HEK293 (cell line): ENCODE results near the gene SLC4A1.
A peak's percentile ranks its signal among the peaks of the same experiment; 100 is the strongest.

Experiments
- CTCF ChIA-PET: fragments of 350-600 bp; formaldehyde crosslinking; extraction: SDS; loops from one replicate; lab custom pipeline; 2021; ENCODE audit warnings: antibody characterized with exemption; lab: Yijun Ruan, JAX
- POLR2A ChIA-PET: fragments of 300-600 bp; formaldehyde crosslinking; extraction: SDS; loops from one replicate; lab custom pipeline; 2020; ENCODE audit warnings: antibody characterized with exemption, inconsistent platforms; lab: Yijun Ruan, JAX
- H3K27ac ChIP-seq: fragments of 200-500 bp; sonication (Bioruptor generic); 2 replicates; pipeline ENCODE4 v1.5.1; 2014; ENCODE audit warnings: low read depth, low read length, control low read depth, inconsistent platforms; ENCODE audit errors: extremely low read depth
- H3K36me3 ChIP-seq, 2 experiments: fragments of 200-500 bp in 1 of 2; sonication (Bioruptor generic) in 1 of 2; 1 replicate in 1 of 2; 2 replicates in 1 of 2; pipeline ENCODE4 v1.5.1; 2014 to 2017; ENCODE audit warnings: inconsistent platforms in 2 of 2, low read length in 2 of 2; ENCODE audit not compliant: control insufficient read depth in 2 of 2, insufficient read depth in 1 of 2
- H3K4me1 ChIP-seq: fragments of 200-500 bp; sonication (Bioruptor generic); 2 replicates; pipeline ENCODE4 v1.5.1; 2014; ENCODE audit warnings: mild to moderate bottlenecking, low read length, inconsistent platforms; ENCODE audit not compliant: control insufficient read depth, insufficient read depth
- H3K4me3 ChIP-seq: 2 replicates; pipeline ENCODE4 v1.5.1; 2011; ENCODE audit warnings: low read depth, mild to moderate bottlenecking, control low read depth, low read length, moderate library complexity
- H3K9me3 ChIP-seq: fragments of 200-500 bp; sonication (Bioruptor generic); 2 replicates; pipeline ENCODE4 v1.5.1; 2014; ENCODE audit warnings: low read depth, low read length, inconsistent platforms; ENCODE audit not compliant: control insufficient read depth, insufficient read depth
- GFI1B ChIP-seq: fragments of 450-650 bp; formaldehyde crosslinking; IDR thresholded peaks from 2 replicates; pipeline ENCODE4 v1.5.1; 2016; ENCODE audit warnings: missing biosample characterization, missing genetic modification characterization
- GLIS2 ChIP-seq: fragments of 450-650 bp; formaldehyde crosslinking; IDR thresholded peaks from 2 replicates; pipeline ENCODE4 v1.5.1; 2016; ENCODE audit warnings: missing biosample characterization, missing genetic modification characterization
- ZNF266 ChIP-seq: fragments of 450-650 bp; formaldehyde crosslinking; IDR thresholded peaks from 2 replicates; pipeline ENCODE4 v1.5.1; 2016; ENCODE audit warnings: missing biosample characterization, missing genetic modification characterization, low read depth
- ZNF341 ChIP-seq: fragments of 450-650 bp; formaldehyde crosslinking; IDR thresholded peaks from 2 replicates; pipeline ENCODE4; 2016; ENCODE audit warnings: low read depth, missing biosample characterization, missing genetic modification characterization
- ZNF391 ChIP-seq: fragments of 450-650 bp; formaldehyde crosslinking; IDR thresholded peaks from 2 replicates; pipeline ENCODE4 v1.5.1; 2016; ENCODE audit warnings: low read depth, missing biosample characterization, missing genetic modification characterization, borderline replicate concordance
- ZNF394 ChIP-seq: fragments of 450-650 bp; formaldehyde crosslinking; IDR thresholded peaks from 2 replicates; pipeline ENCODE4 v1.5.1; 2016; ENCODE audit warnings: missing biosample characterization, missing genetic modification characterization, mild to moderate bottlenecking, moderate library complexity, borderline replicate concordance
- ZNF596 ChIP-seq: fragments of 450-650 bp; IDR thresholded peaks from 2 replicates; pipeline ENCODE4 v1.5.0; 2018; ENCODE audit warnings: missing biosample characterization, mild to moderate bottlenecking, missing genetic modification characterization, moderate library complexity
- TF ChIP-seq, protein P1 (sequence below): IDR thresholded peaks from 2 replicates; pipeline ENCODE4 v1.6.1; 2011; ENCODE audit warnings: mild to moderate bottlenecking, low read depth, low read length, borderline replicate concordance
- TF ChIP-seq, protein P2 (sequence below): fragments of 450-650 bp; formaldehyde crosslinking; IDR thresholded peaks from 2 replicates; pipeline ENCODE4 v1.5.1; 2016; ENCODE audit warnings: missing biosample characterization, missing genetic modification characterization
- TF ChIP-seq, protein P3 (sequence below): fragments of 450-650 bp; IDR thresholded peaks from 2 replicates; pipeline ENCODE4 v1.5.1; 2018; ENCODE audit warnings: missing biosample characterization, missing genetic modification characterization
- TF ChIP-seq, protein P4 (sequence below): fragments of 450-650 bp; formaldehyde crosslinking; IDR thresholded peaks from 2 replicates; pipeline ENCODE4 v1.5.1; 2016; ENCODE audit warnings: missing biosample characterization, missing genetic modification characterization
- TF ChIP-seq, protein P5 (sequence below): fragments of 450-650 bp; formaldehyde crosslinking; IDR thresholded peaks from 2 replicates; pipeline ENCODE4 v1.5.1; 2016; ENCODE audit warnings: missing biosample characterization, missing genetic modification characterization

SLC4A1 gene

DNA sequence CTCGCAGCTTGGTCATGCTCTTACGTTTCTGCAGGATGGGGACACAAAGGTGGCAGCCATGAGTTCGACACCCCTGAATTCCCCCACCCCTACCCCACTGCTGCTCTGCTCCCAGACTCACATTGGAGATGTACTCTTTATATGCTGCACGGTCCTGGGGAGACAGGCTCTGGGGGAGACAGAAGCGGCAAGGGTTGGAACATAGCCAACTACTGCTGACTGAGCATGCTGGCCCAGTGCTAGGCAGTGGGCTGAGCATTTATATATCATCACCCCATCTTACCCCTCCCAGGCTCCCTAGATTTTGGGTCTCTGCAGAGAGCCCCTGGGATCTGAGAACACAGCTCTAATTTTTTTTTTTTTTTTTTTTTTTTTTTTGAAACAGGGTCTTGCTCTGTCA lies 60.2 kb downstream of the SLC4A1 start:
- ChIA-PET CTCF (interaction anchor here (0.5 to 4.1 kb wide), 4 partner anchors 10 to 160 kb away, joined by 3 to 33 read pairs (median 13); partner anchors contain the start of gene UBTF), POLR2A (interaction anchor here (1.1 to 1.9 kb wide), 3 partner anchors 11 to 121 kb away, joined by 4 to 7 read pairs (median 4); no protein-coding TSS in a partner anchor)
- Histone ChIP-seq H3K27ac (no peak overlapping the region), H3K4me3 (no peak overlapping the region), H3K36me3 (peaks cover 26 to 60% of the 10 kb centered on the region in 2 experiments), H3K4me1 (no peaks in the 10 kb centered on the region), H3K9me3 (no peaks in the 10 kb centered on the region)
- TF ChIP-seq GFI1B (no peak), ZNF596 (tag by site-specific recombination) (no peak), ZNF394 (tag by site-specific recombination) (no peak)
- TF ChIP-seq, protein P1, sequence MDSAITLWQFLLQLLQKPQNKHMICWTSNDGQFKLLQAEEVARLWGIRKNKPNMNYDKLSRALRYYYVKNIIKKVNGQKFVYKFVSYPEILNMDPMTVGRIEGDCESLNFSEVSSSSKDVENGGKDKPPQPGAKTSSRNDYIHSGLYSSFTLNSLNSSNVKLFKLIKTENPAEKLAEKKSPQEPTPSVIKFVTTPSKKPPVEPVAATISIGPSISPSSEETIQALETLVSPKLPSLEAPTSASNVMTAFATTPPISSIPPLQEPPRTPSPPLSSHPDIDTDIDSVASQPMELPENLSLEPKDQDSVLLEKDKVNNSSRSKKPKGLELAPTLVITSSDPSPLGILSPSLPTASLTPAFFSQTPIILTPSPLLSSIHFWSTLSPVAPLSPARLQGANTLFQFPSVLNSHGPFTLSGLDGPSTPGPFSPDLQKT: no peak
- TF ChIP-seq, protein P2, sequence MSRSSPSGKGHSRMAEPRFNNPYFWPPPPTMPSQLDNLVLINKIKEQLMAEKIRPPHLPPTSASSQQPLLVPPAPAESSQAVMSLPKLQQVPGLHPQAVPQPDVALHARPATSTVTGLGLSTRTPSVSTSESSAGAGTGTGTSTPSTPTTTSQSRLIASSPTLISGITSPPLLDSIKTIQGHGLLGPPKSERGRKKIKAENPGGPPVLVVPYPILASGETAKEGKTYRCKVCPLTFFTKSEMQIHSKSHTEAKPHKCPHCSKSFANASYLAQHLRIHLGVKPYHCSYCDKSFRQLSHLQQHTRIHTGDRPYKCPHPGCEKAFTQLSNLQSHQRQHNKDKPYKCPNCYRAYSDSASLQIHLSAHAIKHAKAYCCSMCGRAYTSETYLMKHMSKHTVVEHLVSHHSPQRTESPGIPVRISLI: no peak

DNA sequence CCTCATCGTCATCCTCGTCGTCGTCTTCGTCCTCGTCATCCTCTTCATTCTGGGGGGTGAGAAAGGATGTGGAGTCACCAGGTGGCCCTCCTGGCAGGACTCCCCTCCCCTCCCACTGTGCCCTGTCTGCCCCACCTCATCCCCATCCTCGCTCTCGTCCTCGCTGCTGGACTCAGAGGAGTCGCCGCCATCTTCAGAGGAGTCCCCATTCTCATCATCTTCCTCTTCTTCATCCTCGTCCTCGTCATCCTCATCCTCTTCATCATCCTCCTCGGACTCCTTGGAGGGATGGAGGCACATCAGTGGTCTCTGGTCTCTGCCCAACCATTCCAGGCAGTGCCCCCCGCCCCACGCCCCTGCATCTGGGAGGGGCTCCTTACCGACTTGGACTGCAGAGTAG lies 60.6 kb downstream of the SLC4A1 start:
- ChIA-PET CTCF (interaction anchor here (0.9 to 4.1 kb wide), 3 partner anchors 10 to 143 kb away, joined by 3 to 33 read pairs (median 21); partner anchors contain the start of gene UBTF), POLR2A (interaction anchor here (0.7 to 1.9 kb wide), 5 partner anchors 11 to 144 kb away, joined by 3 to 7 read pairs (median 4); no protein-coding TSS in a partner anchor)
- H3K36me3 ChIP-seq: peaks cover 26 to 57% of the 10 kb centered on the region in 2 experiments
- no peak overlapping the region for H3K4me3 ChIP-seq
- no peaks in the 10 kb centered on the region for H3K9me3 ChIP-seq
- TF ChIP-seq, protein P3, sequence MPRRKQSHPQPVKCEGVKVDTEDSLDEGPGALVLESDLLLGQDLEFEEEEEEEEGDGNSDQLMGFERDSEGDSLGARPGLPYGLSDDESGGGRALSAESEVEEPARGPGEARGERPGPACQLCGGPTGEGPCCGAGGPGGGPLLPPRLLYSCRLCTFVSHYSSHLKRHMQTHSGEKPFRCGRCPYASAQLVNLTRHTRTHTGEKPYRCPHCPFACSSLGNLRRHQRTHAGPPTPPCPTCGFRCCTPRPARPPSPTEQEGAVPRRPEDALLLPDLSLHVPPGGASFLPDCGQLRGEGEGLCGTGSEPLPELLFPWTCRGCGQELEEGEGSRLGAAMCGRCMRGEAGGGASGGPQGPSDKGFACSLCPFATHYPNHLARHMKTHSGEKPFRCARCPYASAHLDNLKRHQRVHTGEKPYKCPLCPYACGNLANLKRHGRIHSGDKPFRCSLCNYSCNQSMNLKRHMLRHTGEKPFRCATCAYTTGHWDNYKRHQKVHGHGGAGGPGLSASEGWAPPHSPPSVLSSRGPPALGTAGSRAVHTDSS (tag by site-specific recombination): peak; percentile 99
- no peak for TF ChIP-seq ZNF394 (tag by site-specific recombination)
- H3K27ac ChIP-seq: no peak overlapping the region
- no peaks in the 10 kb centered on the region for H3K4me1 ChIP-seq

DNA sequence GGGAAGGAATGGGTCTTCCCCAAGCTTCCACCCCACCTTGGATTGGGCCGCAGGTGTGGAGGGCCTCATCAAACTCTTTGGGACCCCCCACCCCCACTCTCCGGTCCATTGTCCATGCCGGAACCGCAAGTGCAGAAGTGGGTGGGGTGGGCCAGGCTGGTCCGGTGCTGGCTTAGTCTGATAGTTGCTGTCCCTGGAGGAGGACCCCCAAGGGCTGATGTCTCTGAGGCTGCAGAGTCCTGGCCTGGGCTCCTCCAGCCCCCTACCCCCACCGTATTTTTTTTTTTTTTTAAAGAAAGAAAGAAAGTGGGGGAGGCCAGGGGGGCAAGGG lies 61.1 kb downstream of the SLC4A1 start:
- CTCF ChIA-PET: interaction anchor here (0.7 to 4.1 kb wide), 5 partner anchors 11 to 144 kb away, joined by 3 to 33 read pairs (median 4); partner anchors contain the start of gene UBTF
- Histone ChIP-seq H3K27ac (no peak overlapping the region), H3K4me3 (no peak overlapping the region)
- TF ChIP-seq GLIS2 (tag by site-specific recombination) (peak; percentile 58; the same call in 1 of the 2 replicates), ZNF391 (tag by site-specific recombination) (no peak), ZNF341 (tag by site-specific recombination) (no peak), ZNF266 (no peak), ZNF596 (tag by site-specific recombination) (no peak)
- TF ChIP-seq, protein P4, sequence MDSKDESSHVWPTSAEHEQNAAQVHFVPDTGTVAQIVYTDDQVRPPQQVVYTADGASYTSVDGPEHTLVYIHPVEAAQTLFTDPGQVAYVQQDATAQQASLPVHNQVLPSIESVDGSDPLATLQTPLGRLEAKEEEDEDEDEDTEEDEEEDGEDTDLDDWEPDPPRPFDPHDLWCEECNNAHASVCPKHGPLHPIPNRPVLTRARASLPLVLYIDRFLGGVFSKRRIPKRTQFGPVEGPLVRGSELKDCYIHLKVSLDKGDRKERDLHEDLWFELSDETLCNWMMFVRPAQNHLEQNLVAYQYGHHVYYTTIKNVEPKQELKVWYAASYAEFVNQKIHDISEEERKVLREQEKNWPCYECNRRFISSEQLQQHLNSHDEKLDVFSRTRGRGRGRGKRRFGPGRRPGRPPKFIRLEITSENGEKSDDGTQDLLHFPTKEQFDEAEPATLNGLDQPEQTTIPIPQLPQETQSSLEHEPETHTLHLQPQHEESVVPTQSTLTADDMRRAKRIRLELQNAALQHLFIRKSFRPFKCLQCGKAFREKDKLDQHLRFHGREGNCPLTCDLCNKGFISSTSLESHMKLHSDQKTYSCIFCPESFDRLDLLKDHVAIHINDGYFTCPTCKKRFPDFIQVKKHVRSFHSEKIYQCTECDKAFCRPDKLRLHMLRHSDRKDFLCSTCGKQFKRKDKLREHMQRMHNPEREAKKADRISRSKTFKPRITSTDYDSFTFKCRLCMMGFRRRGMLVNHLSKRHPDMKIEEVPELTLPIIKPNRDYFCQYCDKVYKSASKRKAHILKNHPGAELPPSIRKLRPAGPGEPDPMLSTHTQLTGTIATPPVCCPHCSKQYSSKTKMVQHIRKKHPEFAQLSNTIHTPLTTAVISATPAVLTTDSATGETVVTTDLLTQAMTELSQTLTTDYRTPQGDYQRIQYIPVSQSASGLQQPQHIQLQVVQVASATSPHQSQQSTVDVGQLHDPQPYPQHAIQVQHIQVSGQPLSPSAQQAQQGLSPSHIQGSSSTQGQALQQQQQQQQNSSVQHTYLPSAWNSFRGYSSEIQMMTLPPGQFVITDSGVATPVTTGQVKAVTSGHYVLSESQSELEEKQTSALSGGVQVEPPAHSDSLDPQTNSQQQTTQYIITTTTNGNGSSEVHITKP (tag by site-specific recombination): no peak
- TF ChIP-seq, protein P5, sequence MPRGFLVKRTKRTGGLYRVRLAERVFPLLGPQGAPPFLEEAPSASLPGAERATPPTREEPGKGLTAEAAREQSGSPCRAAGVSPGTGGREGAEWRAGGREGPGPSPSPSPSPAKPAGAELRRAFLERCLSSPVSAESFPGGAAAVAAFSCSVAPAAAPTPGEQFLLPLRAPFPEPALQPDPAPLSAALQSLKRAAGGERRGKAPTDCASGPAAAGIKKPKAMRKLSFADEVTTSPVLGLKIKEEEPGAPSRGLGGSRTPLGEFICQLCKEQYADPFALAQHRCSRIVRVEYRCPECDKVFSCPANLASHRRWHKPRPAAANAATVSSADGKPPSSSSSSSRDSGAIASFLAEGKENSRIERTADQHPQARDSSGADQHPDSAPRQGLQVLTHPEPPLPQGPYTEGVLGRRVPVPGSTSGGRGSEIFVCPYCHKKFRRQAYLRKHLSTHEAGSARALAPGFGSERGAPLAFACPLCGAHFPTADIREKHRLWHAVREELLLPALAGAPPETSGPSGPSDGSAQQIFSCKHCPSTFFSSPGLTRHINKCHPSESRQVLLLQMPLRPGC (tag by site-specific recombination): no peak
- TF ChIP-seq, all 188 proteins: peak for 1
- peaks cover 26 to 52% of the 10 kb centered on the region in 2 experiments for H3K36me3 ChIP-seq
- POLR2A ChIA-PET: interaction anchor here (0.6 to 1.2 kb wide), 5 partner anchors 15 to 151 kb away, joined by 3 to 4 read pairs (median 4); no protein-coding TSS in a partner anchor
- H3K9me3 ChIP-seq: no peaks in the 10 kb centered on the region
- H3K4me1 ChIP-seq: no peaks in the 10 kb centered on the region
